HepG2 (cell line): ENCODE measurements around the gene RASA1. TPM values are rescaled to one million over a fixed set of nuclear protein-coding genes. Genes with fewer than 3 reads are reported as not detected.

ENCODE experiments used
- ATAC-seq: fragments of 200-7000 bp; cut with Tn5 transposase; 3 replicates; pipeline ENCODE4 v1.9.1; 2020; ENCODE audit warnings: mild to moderate bottlenecking, moderate library complexity
- BruUV-seq: library from RNA; stranded (reverse); fragments of 400-500 nt; replicated peaks from 2 replicates; lab custom pipeline; 2021; lab: Mats Ljungman, UMichigan
- CTCF ChIA-PET: fragments of 300-600 bp; formaldehyde crosslinking; extraction: SDS; loops from one replicate; lab custom pipeline; 2021; ENCODE audit warnings: low total read pairs, inconsistent platforms, low intra/inter-chr PET ratio; lab: Yijun Ruan, JAX
- POLR2A ChIA-PET: fragments of 350-600 bp; sonication (Branson Sonifier 250); formaldehyde crosslinking; loops from one replicate; lab custom pipeline; 2020; ENCODE audit warnings: antibody characterized with exemption, inconsistent platforms; lab: Yijun Ruan, JAX
- DNase-seq: peaks from one replicate; pipeline ENCODE4 v3.0.0-alpha.2; 2015; ENCODE audit warnings: low spot score
- FAIRE-seq: peaks from 3 replicates; lab custom pipeline; 2011; peaks lifted over from hg19 to GRCh38; lab: Jason Lieb, UNC
- H2AFZ ChIP-seq: one replicate; pipeline ENCODE4 v1.6.1; 2011; ENCODE audit warnings: low read length, inconsistent platforms
- H3K27ac ChIP-seq: fragments of 300-600 bp; 3 replicates; pipeline ENCODE4 v1.8.0; 2011; ENCODE audit warnings: mixed run types, mild to moderate bottlenecking, mixed read lengths, low read length, inconsistent platforms; ENCODE audit not compliant: insufficient read depth; ENCODE audit errors: extremely low read length
- H3K27me3 ChIP-seq, 2 experiments: fragments of 200-600 bp in 1 of 2; 2 replicates in 1 of 2; 3 replicates in 1 of 2; pipeline versions ENCODE4 v1.6.0 to v1.8.0; 2011; ENCODE audit warnings: low read length in 2 of 2, mild to moderate bottlenecking in 2 of 2, moderate library complexity in 2 of 2, inconsistent platforms in 1 of 2; ENCODE audit not compliant: insufficient read depth in 2 of 2, control insufficient read depth in 1 of 2
- H3K36me3 ChIP-seq, 2 experiments: fragments of 200-600 bp in 1 of 2; replicated peaks in 1 of 2; 2 replicates in 1 of 2; 3 replicates in 1 of 2; pipeline versions ENCODE4 v1.5.1 to v1.8.0; 2011; ENCODE audit warnings: low read length in 2 of 2, inconsistent platforms in 1 of 2; ENCODE audit not compliant: insufficient read depth in 2 of 2, control insufficient read depth in 1 of 2
- H3K4me1 ChIP-seq: 2 replicates; pipeline ENCODE4 v1.5.1; 2012; ENCODE audit warnings: low read length, inconsistent platforms; ENCODE audit not compliant: insufficient read depth
- H3K4me2 ChIP-seq: 2 replicates; pipeline ENCODE4 v1.6.0; 2011; ENCODE audit warnings: low read depth, low read length, inconsistent platforms
- H3K4me3 ChIP-seq, 3 experiments: fragments of 200-600 bp in 1 of 3; sonication (generic), shearing (Covaris generic) in 1 of 3; replicated peaks in 1 of 3; 2 replicates each; pipeline ENCODE4 v1.5.1; 2011 to 2016; ENCODE audit warnings: low read length in 3 of 3, inconsistent platforms in 2 of 3, low read depth in 2 of 3, mild to moderate bottlenecking in 2 of 3, control low read depth in 1 of 3, mixed read lengths in 1 of 3; ENCODE audit not compliant: insufficient read depth in 1 of 3
- H3K79me2 ChIP-seq: one replicate; pipeline ENCODE4 v1.6.1; 2011; ENCODE audit warnings: low read length, inconsistent platforms; ENCODE audit not compliant: insufficient read depth
- H3K9ac ChIP-seq: 2 replicates; pipeline ENCODE4 v1.6.0; 2011; ENCODE audit warnings: mild to moderate bottlenecking, low read depth, low read length, inconsistent platforms; ENCODE audit not compliant: insufficient read depth
- H3K9me3 ChIP-seq: 2 replicates; pipeline ENCODE4 v1.5.1; 2012; ENCODE audit warnings: mild to moderate bottlenecking, low read length
- H4K20me1 ChIP-seq: 2 replicates; pipeline ENCODE4 v1.6.0; 2011; ENCODE audit warnings: inconsistent platforms, mild to moderate bottlenecking, low read length, moderate library complexity; ENCODE audit not compliant: insufficient read depth
- ARHGAP35 ChIP-seq: sonication (generic); formaldehyde crosslinking; IDR thresholded peaks from 2 replicates; pipeline ENCODE4 v1.9.0; 2022; ENCODE audit warnings: mild to moderate bottlenecking, inconsistent platforms, moderate library complexity, missing genetic modification reagents, borderline replicate concordance
- CEBPB ChIP-seq: IDR thresholded peaks from 2 replicates; pipeline ENCODE4 v1.6.1; 2011; ENCODE audit warnings: low read depth, low read length, improper control_type of control experiment, borderline replicate concordance
- CEBPG ChIP-seq: IDR thresholded peaks from 2 replicates; pipeline ENCODE4 v1.6.1; 2016
- GLI4 ChIP-seq: sonication (generic); formaldehyde crosslinking; IDR thresholded peaks from 2 replicates; pipeline ENCODE4 v1.5.1; 2020; ENCODE audit warnings: missing genetic modification reagents, mild to moderate bottlenecking, moderate library complexity, borderline replicate concordance
- NR3C1 ChIP-seq: sonication (generic); formaldehyde crosslinking; IDR thresholded peaks from 2 replicates; pipeline ENCODE4 v1.4.0; 2020; ENCODE audit warnings: missing genetic modification reagents
- RARA ChIP-seq: IDR thresholded peaks from 2 replicates; pipeline ENCODE4 v1.6.1; 2016; ENCODE audit warnings: missing genetic modification reagents, missing compliant biosample characterization
- RELA ChIP-seq: sonication (generic); formaldehyde crosslinking; IDR thresholded peaks from 2 replicates; pipeline ENCODE4 v1.4.0; 2020; ENCODE audit warnings: missing genetic modification reagents
- ZFP37 ChIP-seq: sonication (generic); formaldehyde crosslinking; IDR thresholded peaks from 2 replicates; pipeline ENCODE4 v1.4.0; 2020; ENCODE audit warnings: missing genetic modification reagents, borderline replicate concordance
- ZSCAN30 ChIP-seq: sonication (generic); formaldehyde crosslinking; IDR thresholded peaks from 2 replicates; pipeline ENCODE4 v1.5.0; 2020; ENCODE audit warnings: mild to moderate bottlenecking, missing genetic modification reagents
- WGBS: methylation state at CpG from one replicate; pipeline ENCODE4 v1.1.6; 2017; ENCODE audit warnings: low lambda C conversion rate; 5-methylcytosine and 5-hydroxymethylcytosine counted together
- in situ Hi-C: cut with HindIII; loops from 2 replicates; pipeline ENCODE4 v1.10.0; 2017; ENCODE audit warnings: low pct_unique_long_range_greater_than_20kb; ENCODE audit not compliant: extremely low pct_ligation_motif_present
- intact Hi-C: fragments of 100-400 bp; cut with micrococcal nuclease; formaldehyde crosslinking; loops from one replicate; pipeline ENCODE4 v1.10.0; 2022; ENCODE audit not compliant: unreplicated experiment
- polyA plus RNA-seq, 8 experiments: library from polyadenylated mRNA; depleted of rRNA in 3 of 8; stranded (reverse) in 7 of 8; unstranded in 1 of 8; fragments of >200 nt; fragmentation: Illumina TruSeq in 4 of 8; extraction: Trizol in 4 of 8; gene quantifications; 2 replicates each; pipeline versions ENCODE4 v1.2.1 to v1.2.3, GENCODE V29; 2011 to 2016; ENCODE audit warnings: low read depth in 4 of 8, missing spikeins in 1 of 8, mixed read lengths in 1 of 8; ENCODE audit not compliant: insufficient read depth in 1 of 8
- total RNA-seq, 5 experiments: library from RNA; depleted of rRNA; stranded (reverse); fragments of >200 nt; fragmentation: Illumina TruSeq; extraction: Trizol; gene quantifications; 2 replicates each; pipeline ENCODE4 v1.2.3, GENCODE V29; 2016; ENCODE audit warnings: low read depth in 1 of 5
- TF ChIP-seq, protein P1 (sequence below): sonication (generic); formaldehyde crosslinking; IDR thresholded peaks from 2 replicates; pipeline ENCODE4 v1.5.0; 2020; ENCODE audit warnings: mild to moderate bottlenecking, missing genetic modification reagents, borderline replicate concordance

RASA1 gene
- total and polyA plus RNA-seq, 2 of the 13 experiments (the other 11 are each of a cell fraction or from before 2014, with no cell fraction given), result 19.5 to 20.5 TPM

DNA sequence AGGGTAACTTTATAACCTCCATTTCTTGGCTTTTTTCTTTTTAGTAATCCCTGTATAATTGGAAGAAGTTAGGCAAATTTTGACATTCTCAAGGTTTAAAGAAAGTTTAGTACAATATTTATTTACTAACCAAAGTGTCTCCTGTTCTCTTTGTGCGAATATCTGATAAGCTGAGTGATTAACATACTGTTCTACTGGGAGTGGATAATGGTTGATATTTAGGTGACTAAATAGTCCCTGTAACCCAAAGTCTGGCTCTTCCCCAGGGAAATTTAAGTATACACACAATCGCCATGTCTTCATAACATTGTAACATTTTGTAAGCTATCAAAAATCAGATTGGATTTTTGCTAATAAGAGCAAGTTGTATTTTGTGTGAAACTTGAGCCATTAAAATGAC lies 105.0 kb downstream of the RASA1 start (continued):
- TF ChIP-seq GLI4 (CRISPR knock-in tag) (no peak), ZFP37 (CRISPR knock-in tag) (no peak)

DNA sequence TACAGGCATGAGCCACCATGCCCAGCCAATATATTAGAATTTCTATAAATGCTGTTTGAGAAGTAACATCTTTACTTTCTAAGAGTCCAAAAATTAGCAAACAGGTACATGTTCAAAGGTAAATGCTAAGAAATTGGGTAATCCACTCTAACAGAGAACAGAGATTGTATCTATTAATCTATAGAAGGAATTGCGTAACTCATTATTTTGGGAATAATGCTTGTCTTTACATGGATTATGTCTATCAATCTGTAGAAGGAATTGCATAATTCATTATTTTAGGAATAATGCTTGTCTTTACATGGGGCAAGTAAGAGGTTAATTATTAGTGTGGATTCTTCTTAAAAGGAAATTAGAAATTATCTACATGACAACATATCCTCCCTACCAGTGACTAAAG lies 114.5 kb downstream of the RASA1 start:
- no peak for DNase-seq
- Histone ChIP-seq H3K27ac (no peak overlapping the region), H3K9me3 (no peaks in the 10 kb centered on the region), H3K79me2 (no peaks in the 10 kb centered on the region), H2AFZ (no peak overlapping the region), H3K36me3 (peaks cover 4 to 38% of the 10 kb centered on the region in 2 experiments), H3K9ac (no peak overlapping the region), H3K4me1 (peaks cover 20% of the 10 kb centered on the region), H3K4me3 (no peak overlapping the region), H3K4me2 (no peak overlapping the region), H3K27me3 (no peaks in the 10 kb centered on the region), H4K20me1 (no peaks in the 10 kb centered on the region)
- FAIRE-seq, result no peak
- intact Hi-C loops, result no loop called here
- WGBS, result 93% methylated on average over 1 of the region's 1 CpG
- BruUV-seq, result no TSS peak
- no peak for ATAC-seq
- TF ChIP-seq CEBPG, result peak; percentile 34; the same call in 1 of the 2 replicates
- TF ChIP-seq RARA (CRISPR knock-in tag), result no peak
- TF ChIP-seq CEBPB, result peak; percentile 75
- TF ChIP-seq ZSCAN30 (CRISPR knock-in tag), result no peak
- TF ChIP-seq NR3C1 (CRISPR knock-in tag), result no peak
- TF ChIP-seq ARHGAP35 (CRISPR knock-in tag), result no peak
- in situ Hi-C loops, result no loop called here
- ChIA-PET POLR2A (no interaction called here), CTCF (no interaction called here)

DNA sequence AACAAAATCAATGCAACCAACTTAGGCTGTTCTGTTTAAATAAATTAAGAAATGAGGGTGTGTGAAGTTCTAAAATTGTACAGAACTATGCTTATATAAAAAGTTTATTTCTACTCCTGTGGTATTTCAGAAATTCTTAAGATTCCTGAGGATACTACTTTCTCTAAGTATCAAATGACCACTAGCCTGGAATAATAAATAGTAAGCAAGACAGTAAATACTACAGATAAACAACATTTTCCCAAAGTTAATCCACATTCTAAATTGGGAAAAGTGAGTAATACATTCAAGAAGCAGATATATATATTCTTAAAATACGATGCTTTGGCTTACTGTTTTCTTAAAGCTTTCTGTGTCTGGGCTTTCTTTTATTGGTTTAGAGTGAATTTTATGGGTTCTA lies 115.5 kb downstream of the RASA1 start:
- Histone ChIP-seq H3K27ac (no peak overlapping the region), H2AFZ (no peak overlapping the region), H3K27me3 (no peaks in the 10 kb centered on the region), H4K20me1 (no peaks in the 10 kb centered on the region), H3K9ac (no peak overlapping the region), H3K79me2 (no peaks in the 10 kb centered on the region), H3K4me3 (no peak overlapping the region), H3K4me1 (peaks cover 20% of the 10 kb centered on the region), H3K9me3 (no peaks in the 10 kb centered on the region), H3K36me3 (peaks cover 3 to 46% of the 10 kb centered on the region in 2 experiments), H3K4me2 (no peak overlapping the region)
- FAIRE-seq (no peak), ATAC-seq (no peak), DNase-seq (no peak)
- 100% methylated on average over 1 of the region's 1 CpG for WGBS
- POLR2A ChIA-PET, result no interaction called here
- BruUV-seq, result no TSS peak
- intact Hi-C loops, result no loop called here
- in situ Hi-C loops, result no loop called here
- CTCF ChIA-PET, result no interaction called here
- TF ChIP-seq, protein P1, sequence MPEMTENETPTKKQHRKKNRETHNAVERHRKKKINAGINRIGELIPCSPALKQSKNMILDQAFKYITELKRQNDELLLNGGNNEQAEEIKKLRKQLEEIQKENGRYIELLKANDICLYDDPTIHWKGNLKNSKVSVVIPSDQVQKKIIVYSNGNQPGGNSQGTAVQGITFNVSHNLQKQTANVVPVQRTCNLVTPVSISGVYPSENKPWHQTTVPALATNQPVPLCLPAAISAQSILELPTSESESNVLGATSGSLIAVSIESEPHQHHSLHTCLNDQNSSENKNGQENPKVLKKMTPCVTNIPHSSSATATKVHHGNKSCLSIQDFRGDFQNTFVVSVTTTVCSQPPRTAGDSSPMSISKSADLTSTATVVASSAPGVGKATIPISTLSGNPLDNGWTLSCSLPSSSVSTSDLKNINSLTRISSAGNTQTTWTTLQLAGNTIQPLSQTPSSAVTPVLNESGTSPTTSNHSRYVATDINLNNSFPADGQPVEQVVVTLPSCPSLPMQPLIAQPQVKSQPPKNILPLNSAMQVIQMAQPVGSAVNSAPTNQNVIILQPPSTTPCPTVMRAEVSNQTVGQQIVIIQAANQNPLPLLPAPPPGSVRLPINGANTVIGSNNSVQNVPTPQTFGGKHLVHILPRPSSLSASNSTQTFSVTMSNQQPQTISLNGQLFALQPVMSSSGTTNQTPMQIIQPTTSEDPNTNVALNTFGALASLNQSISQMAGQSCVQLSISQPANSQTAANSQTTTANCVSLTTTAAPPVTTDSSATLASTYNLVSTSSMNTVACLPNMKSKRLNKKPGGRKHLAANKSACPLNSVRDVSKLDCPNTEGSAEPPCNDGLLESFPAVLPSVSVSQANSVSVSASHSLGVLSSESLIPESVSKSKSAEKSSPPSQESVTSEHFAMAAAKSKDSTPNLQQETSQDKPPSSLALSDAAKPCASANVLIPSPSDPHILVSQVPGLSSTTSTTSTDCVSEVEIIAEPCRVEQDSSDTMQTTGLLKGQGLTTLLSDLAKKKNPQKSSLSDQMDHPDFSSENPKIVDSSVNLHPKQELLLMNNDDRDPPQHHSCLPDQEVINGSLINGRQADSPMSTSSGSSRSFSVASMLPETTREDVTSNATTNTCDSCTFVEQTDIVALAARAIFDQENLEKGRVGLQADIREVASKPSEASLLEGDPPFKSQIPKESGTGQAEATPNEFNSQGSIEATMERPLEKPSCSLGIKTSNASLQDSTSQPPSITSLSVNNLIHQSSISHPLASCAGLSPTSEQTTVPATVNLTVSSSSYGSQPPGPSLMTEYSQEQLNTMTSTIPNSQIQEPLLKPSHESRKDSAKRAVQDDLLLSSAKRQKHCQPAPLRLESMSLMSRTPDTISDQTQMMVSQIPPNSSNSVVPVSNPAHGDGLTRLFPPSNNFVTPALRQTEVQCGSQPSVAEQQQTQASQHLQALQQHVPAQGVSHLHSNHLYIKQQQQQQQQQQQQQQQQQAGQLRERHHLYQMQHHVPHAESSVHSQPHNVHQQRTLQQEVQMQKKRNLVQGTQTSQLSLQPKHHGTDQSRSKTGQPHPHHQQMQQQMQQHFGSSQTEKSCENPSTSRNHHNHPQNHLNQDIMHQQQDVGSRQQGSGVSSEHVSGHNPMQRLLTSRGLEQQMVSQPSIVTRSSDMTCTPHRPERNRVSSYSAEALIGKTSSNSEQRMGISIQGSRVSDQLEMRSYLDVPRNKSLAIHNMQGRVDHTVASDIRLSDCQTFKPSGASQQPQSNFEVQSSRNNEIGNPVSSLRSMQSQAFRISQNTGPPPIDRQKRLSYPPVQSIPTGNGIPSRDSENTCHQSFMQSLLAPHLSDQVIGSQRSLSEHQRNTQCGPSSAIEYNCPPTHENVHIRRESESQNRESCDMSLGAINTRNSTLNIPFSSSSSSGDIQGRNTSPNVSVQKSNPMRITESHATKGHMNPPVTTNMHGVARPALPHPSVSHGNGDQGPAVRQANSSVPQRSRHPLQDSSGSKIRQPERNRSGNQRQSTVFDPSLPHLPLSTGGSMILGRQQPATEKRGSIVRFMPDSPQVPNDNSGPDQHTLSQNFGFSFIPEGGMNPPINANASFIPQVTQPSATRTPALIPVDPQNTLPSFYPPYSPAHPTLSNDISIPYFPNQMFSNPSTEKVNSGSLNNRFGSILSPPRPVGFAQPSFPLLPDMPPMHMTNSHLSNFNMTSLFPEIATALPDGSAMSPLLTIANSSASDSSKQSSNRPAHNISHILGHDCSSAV, result no peak
- no peak for TF ChIP-seq RELA
